HCT116 (cell line): Measurements from ENCODE around the gene GJA10.

Experiments used
- CTCF ChIP-seq, 3 experiments: fragments of 200-600 bp in 1 of 3; sonication (generic) in 1 of 3; IDR thresholded peaks in 2 of 3; conservative IDR thresholded peaks in 1 of 3; 2 replicates each; pipeline ENCODE4 v1.5.1; 2012 to 2017; ENCODE audit warnings: low read depth in 2 of 3, low read length in 2 of 3, antibody characterized with exemption in 1 of 3, borderline replicate concordance in 1 of 3, control low read depth in 1 of 3, mild to moderate bottlenecking in 1 of 3, mixed read lengths in 1 of 3, mixed run types in 1 of 3, moderate library complexity in 1 of 3; ENCODE audit not compliant: insufficient read depth in 1 of 3
- EGR1 ChIP-seq: IDR thresholded peaks from 2 replicates; pipeline ENCODE4 v1.6.1; 2012; ENCODE audit warnings: low read depth
- EZH2phosphoT487 ChIP-seq: fragments of 200-600 bp; IDR thresholded peaks from 2 replicates; pipeline ENCODE4 v1.6.1; 2018; ENCODE audit warnings: antibody characterized with exemption, borderline replicate concordance
- POLR2A ChIP-seq: IDR thresholded peaks from 2 replicates; pipeline ENCODE4 v1.7.0; 2011; ENCODE audit warnings: borderline replicate concordance; ENCODE audit not compliant: insufficient read depth, insufficient read length; ENCODE audit errors: extremely low read depth
- POLR2AphosphoS5 ChIP-seq: IDR thresholded peaks from 2 replicates; pipeline ENCODE4 v1.6.1; 2011; ENCODE audit warnings: mild to moderate bottlenecking, low read depth, low read length, moderate library complexity
- REST ChIP-seq: IDR thresholded peaks from 2 replicates; pipeline ENCODE4 v1.6.1; 2012; ENCODE audit warnings: low read depth
- SIN3A ChIP-seq: IDR thresholded peaks from 2 replicates; pipeline ENCODE4 v1.6.1; 2012; ENCODE audit warnings: low read depth
- TCF7L2 ChIP-seq: IDR thresholded peaks from 2 replicates; pipeline ENCODE4 v1.7.0; 2011; ENCODE audit warnings: borderline replicate concordance, inconsistent platforms; ENCODE audit not compliant: insufficient read depth, insufficient read length; ENCODE audit errors: extremely low read depth
- ZBTB33 ChIP-seq: IDR thresholded peaks from 2 replicates; pipeline ENCODE4 v1.6.1; 2011; ENCODE audit warnings: mild to moderate bottlenecking, low read length, moderate library complexity; ENCODE audit not compliant: insufficient replicate concordance; ENCODE audit errors: extremely low read depth

- no peak for TF ChIP-seq CTCF (IDR thresholded peaks at IDR 0.05 in 2 of 3, conservative IDR thresholded peaks at IDR 0.05 in 1 of 3; ENCODE audit: borderline replicate concordance in 1 of 3, insufficient read depth in 1 of 3, low read depth in 2 of 3, low read length in 2 of 3)
- no peak for TF ChIP-seq TCF7L2
- no peak for TF ChIP-seq POLR2AphosphoS5
- no peak for TF ChIP-seq EZH2phosphoT487
- TF ChIP-seq SIN3A, result no peak
- no peak for TF ChIP-seq EGR1
- no peak for TF ChIP-seq REST
- no peak for TF ChIP-seq ZBTB33
- no peak for TF ChIP-seq POLR2A
Observed at GRCh38 chr6:89874438-89874837, 19.8 kb upstream of the GJA10 start.
